ENCODE measurements around the gene INSIG1.

The INSIG1 gene

DNA sequence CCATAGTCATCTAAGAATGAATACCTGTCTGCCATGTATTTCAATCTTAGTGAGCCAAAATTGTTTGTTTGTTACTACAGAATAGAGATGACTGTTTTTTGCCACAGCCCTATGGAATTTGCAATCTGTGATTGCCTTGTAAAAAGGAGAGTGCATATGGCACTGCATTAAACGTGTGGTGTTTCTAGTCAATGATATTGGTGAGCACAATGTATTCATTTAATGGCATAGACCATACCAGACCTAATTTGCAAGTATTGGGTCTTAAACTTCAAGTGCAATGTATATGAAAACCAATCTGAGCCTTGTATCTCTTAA is 11.3 kb downstream of the INSIG1 start:
- Mint-ChIP-seq H3K36me3 (ENCODE audit: low read depth) (peaks cover 53% of the 10 kb centered on the region), H3K27ac (no peak overlapping the region), H3K27me3 (ENCODE audit: low read depth) (no peaks in the 10 kb centered on the region), H3K4me1 (no peaks in the 10 kb centered on the region), H3K9me3 (peaks cover 4% of the 10 kb centered on the region), H3K4me3 (no peak overlapping the region)
- TF ChIP-seq, protein P1, sequence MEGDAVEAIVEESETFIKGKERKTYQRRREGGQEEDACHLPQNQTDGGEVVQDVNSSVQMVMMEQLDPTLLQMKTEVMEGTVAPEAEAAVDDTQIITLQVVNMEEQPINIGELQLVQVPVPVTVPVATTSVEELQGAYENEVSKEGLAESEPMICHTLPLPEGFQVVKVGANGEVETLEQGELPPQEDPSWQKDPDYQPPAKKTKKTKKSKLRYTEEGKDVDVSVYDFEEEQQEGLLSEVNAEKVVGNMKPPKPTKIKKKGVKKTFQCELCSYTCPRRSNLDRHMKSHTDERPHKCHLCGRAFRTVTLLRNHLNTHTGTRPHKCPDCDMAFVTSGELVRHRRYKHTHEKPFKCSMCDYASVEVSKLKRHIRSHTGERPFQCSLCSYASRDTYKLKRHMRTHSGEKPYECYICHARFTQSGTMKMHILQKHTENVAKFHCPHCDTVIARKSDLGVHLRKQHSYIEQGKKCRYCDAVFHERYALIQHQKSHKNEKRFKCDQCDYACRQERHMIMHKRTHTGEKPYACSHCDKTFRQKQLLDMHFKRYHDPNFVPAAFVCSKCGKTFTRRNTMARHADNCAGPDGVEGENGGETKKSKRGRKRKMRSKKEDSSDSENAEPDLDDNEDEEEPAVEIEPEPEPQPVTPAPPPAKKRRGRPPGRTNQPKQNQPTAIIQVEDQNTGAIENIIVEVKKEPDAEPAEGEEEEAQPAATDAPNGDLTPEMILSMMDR (IDR thresholded peaks at IDR 0.05; ENCODE audit: unreplicated experiment in 3 of 3): no peak

DNA sequence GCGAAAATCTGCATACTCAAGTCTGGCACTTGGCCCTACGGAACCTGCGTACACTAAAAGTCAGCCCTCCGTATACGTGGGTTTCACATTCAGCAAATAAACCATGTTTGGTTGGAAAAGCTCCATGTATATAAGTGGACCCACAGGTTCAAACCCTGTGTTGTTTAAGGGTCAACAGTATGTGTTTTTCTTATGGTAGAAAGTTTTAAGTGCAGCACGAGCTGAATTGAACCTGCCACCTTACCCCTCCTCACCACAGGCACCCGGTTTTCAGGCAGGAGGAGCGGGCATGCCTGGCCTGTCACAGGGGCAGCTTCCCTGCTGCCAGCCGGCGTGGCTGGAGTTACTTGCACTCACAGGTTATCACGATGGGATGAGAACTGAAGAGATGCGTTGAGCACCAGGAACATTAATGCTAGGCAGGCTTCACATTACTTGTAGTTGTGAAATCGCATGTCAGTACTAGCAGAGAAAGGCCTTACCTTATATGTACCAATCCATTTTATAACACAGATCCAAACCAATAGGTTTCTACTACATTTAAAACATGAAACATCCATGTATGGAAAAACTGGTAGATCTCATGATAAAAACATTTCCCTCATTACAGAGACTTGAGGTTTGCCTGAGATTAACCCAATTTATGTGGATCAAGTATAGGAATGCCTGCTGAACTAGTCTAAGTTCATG is 12.9 kb downstream of the INSIG1 start:
- no peak overlapping the region for H3K27ac Mint-ChIP-seq
- H3K27me3 Mint-ChIP-seq (ENCODE audit: low read depth): no peaks in the 10 kb centered on the region
- peaks cover 39% of the 10 kb centered on the region for H3K36me3 Mint-ChIP-seq (ENCODE audit: low read depth)
- H3K4me1 Mint-ChIP-seq: no peaks in the 10 kb centered on the region
- no peak overlapping the region for H3K4me3 Mint-ChIP-seq
- TF ChIP-seq, protein P1 (IDR thresholded peaks at IDR 0.05; ENCODE audit: unreplicated experiment in 3 of 3): no peak
- peaks cover 5% of the 10 kb centered on the region for H3K9me3 Mint-ChIP-seq

DNA sequence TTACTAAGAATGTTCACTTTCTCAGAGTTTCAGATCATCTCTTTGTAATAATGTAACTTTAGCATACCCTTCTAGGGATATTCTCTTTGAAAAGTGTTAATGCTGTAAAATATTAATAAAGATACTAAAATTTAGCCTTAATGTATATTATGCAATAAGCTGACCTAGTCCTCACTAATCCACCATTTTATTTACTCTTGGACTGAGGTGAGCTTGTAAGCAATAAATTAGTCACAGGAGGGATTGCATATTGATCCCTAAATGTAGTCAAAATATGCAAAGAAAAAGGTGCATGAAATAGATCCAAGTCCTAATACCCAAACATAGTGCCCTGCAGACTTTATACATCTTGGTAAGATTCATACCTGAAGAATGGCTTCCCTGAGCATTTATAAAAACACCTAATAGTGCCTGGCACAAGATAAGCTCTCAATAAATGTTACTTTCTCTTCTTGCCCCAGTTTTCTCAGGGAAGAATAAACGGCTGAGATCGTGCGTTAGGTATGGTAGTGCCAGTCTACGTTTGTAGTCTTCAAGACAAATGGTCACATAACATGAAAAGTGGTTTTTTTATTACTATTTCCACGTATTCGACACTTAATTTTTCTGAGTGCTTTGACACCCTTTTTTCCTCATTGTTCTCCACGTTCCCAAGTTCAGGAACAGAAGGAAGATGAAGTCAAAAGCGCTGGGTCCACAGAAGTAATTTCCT is 14.3 kb downstream of the INSIG1 start:
- Mint-ChIP-seq H3K27ac (no peak overlapping the region), H3K4me1 (no peaks in the 10 kb centered on the region), H3K27me3 (ENCODE audit: low read depth) (no peaks in the 10 kb centered on the region), H3K9me3 (peaks cover 8% of the 10 kb centered on the region), H3K4me3 (no peak overlapping the region), H3K36me3 (ENCODE audit: low read depth) (peaks cover 33% of the 10 kb centered on the region)
- TF ChIP-seq, protein P1 (IDR thresholded peaks at IDR 0.05; ENCODE audit: unreplicated experiment in 3 of 3): no peak

DNA sequence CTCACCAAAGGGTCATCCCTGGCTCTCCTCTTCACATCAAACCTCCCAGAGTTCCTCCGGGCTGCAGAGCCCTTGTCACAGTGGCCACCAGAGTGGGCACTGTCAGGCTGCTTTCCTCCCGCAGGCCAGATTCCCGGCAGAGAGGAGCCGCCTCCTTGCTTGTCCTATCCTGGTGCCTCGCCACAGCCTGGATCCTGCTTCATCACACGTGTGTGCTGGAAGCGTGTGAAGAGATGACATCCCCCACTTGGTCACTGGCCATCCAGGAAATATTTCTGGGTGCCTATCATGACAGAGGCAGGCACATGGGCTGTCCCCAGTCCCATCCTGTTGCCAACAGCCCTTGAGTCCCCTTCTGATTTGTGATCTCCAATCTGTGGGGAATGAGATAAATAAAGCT is 15.0 kb downstream of the INSIG1 start:
- no peaks in the 10 kb centered on the region for H3K4me1 Mint-ChIP-seq
- TF ChIP-seq, protein P1 (IDR thresholded peaks at IDR 0.05; ENCODE audit: unreplicated experiment in 3 of 3): no peak
- no peaks in the 10 kb centered on the region for H3K27me3 Mint-ChIP-seq (ENCODE audit: low read depth)
- H3K9me3 Mint-ChIP-seq: peaks cover 8% of the 10 kb centered on the region
- no peak overlapping the region for H3K27ac Mint-ChIP-seq
- peaks cover 26% of the 10 kb centered on the region for H3K36me3 Mint-ChIP-seq (ENCODE audit: low read depth)
- no peak overlapping the region for H3K4me3 Mint-ChIP-seq

DNA sequence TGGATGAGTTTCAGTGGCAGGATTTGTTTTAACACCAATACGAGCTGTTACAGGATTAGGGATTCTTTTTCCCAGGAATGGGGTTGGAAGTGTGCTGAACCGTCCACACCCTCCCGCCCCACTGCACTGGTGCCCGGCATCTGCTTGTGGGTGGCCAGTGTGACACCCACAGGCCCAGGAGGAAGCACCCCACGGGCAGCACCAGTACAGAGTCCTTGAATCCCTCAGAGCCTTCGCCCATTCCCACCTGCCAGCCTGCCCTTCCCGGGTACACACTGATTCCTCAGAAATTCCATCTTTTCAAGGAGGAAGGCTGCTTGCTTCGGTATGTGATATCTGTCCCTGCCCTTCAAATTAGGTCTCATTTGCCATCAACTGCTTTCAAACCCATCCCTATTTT is 15.4 kb downstream of the INSIG1 start:
- Mint-ChIP-seq H3K4me1 (no peaks in the 10 kb centered on the region), H3K4me3 (no peak overlapping the region), H3K27ac (no peak overlapping the region), H3K9me3 (peaks cover 8% of the 10 kb centered on the region), H3K36me3 (ENCODE audit: low read depth) (peaks cover 23% of the 10 kb centered on the region), H3K27me3 (ENCODE audit: low read depth) (no peaks in the 10 kb centered on the region)
- TF ChIP-seq, protein P1 (IDR thresholded peaks at IDR 0.05; ENCODE audit: unreplicated experiment in 3 of 3): no peak

DNA sequence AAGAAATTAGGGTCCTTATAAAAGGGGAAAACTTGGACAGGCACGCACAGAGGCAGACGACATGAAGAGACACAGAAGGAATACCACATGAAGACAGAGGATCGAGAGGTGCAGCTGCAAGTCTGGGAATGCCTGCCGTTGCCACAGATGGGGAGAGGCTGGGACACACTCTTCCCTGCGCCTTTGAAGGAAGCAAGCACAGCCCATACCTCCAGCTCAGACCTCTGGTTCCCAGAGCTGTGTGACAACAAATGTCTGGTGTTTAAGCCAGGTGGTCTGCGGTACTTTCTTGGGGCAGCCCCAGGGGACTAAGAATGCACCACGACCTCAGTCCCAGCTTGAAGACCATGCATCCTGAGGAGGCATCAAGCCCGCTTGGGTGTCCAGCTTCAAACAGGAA is 18.3 kb downstream of the INSIG1 start:
- H3K27ac Mint-ChIP-seq: no peak overlapping the region
- peaks cover 8% of the 10 kb centered on the region for H3K9me3 Mint-ChIP-seq
- peaks cover 8% of the 10 kb centered on the region for H3K27me3 Mint-ChIP-seq (ENCODE audit: low read depth)
- H3K4me1 Mint-ChIP-seq: no peaks in the 10 kb centered on the region
- peaks cover 3% of the 10 kb centered on the region for H3K36me3 Mint-ChIP-seq (ENCODE audit: low read depth)
- TF ChIP-seq, protein P1 (IDR thresholded peaks at IDR 0.05; ENCODE audit: unreplicated experiment in 3 of 3): no peak
- H3K4me3 Mint-ChIP-seq: no peak overlapping the region
